Measurements from ENCODE around the gene SMG6.

- TF ChIP-seq ZNF174 (tag by site-specific recombination; IDR thresholded peaks at IDR 0.05) (no peak), CTCF (tag by site-specific recombination; IDR thresholded peaks at IDR 0.05) (no peak), ZFP37 (tag by site-specific recombination; IDR thresholded peaks at IDR 0.05) (no peak), ZBTB10 (tag by site-specific recombination; IDR thresholded peaks at IDR 0.05) (no peak), ZNF211 (tag by site-specific recombination; IDR thresholded peaks at IDR 0.05; ENCODE audit: low read depth) (no peak), ZBTB7A (tag by site-specific recombination; IDR thresholded peaks at IDR 0.05; ENCODE audit: low read depth) (no peak), ZNF121 (tag by site-specific recombination; IDR thresholded peaks at IDR 0.05) (no peak)
- TF ChIP-seq, protein P1, sequence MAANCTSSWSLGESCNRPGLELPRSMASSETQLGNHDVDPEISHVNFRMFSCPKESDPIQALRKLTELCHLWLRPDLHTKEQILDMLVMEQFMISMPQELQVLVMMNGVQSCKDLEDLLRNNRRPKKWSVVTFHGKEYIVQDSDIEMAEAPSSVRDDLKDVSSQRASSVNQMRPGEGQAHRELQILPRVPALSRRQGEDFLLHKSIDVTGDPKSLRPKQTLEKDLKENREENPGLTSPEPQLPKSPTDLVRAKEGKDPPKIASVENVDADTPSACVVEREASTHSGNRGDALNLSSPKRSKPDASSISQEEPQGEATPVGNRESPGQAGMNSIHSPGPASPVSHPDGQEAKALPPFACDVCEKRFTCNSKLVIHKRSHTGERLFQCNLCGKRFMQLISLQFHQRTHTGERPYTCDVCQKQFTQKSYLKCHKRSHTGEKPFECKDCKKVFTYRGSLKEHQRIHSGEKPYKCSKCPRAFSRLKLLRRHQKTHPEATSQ (tag by site-specific recombination; IDR thresholded peaks at IDR 0.05) = no peak
These were observed 50.2 kb downstream of the SMG6 start for GRCh38 chr17:2253362-2253761.
